ENCODE measurements around the gene ARID4B. TPM values are rescaled to one million over a fixed set of nuclear protein-coding genes. Genes with fewer than 3 reads are reported as not detected.
A peak's percentile ranks its signal among the peaks of the same experiment; 100 is the strongest.
"Not testable (repeated sequence)": the region's sequence is repeated elsewhere in the genome, so short reads cannot be mapped to it uniquely, and the experiment has no call there.

ARID4B gene
- total RNA-seq, 1 donor from 2014 or later, result 43.6 TPM

- no peak for DNase-seq (ENCODE audit: low read depth, low spot score)
- no peak for TF ChIP-seq CTCF (conservative IDR thresholded peaks at IDR 0.05)
- Mint-ChIP-seq H3K27me3 (ENCODE audit: low read depth) (no peaks in the 10 kb centered on the region), H3K27ac (ENCODE audit: unreplicated experiment) (peak overlapping the region; percentile 64), H3K9me3 (no peaks in the 10 kb centered on the region), H3K4me3 (no peak overlapping the region), H3K36me3 (ENCODE audit: low read depth) (peaks cover 11% of the 10 kb centered on the region), H3K4me1 (no peaks in the 10 kb centered on the region)
These were observed 121.3 kb downstream of the ARID4B start for GRCh38 chr1:235206533-235207208.

GRCh38 chr1:235205687-235206086, 122.3 kb downstream of the ARID4B start:
- H3K9me3 Mint-ChIP-seq, result no peaks in the 10 kb centered on the region
- no peaks in the 10 kb centered on the region for H3K27me3 Mint-ChIP-seq (ENCODE audit: low read depth)
- TF ChIP-seq CTCF (conservative IDR thresholded peaks at IDR 0.05), result no peak

GRCh38 chr1:235203428-235203827, 124.6 kb downstream of the ARID4B start:
- DNase-seq (ENCODE audit: low read depth, low spot score), result no peak
- Mint-ChIP-seq H3K4me1 (peaks cover 5% of the 10 kb centered on the region), H3K9me3 (no peaks in the 10 kb centered on the region), H3K27ac (ENCODE audit: unreplicated experiment) (no peak overlapping the region), H3K27me3 (ENCODE audit: low read depth) (no peaks in the 10 kb centered on the region), H3K4me3 (no peak overlapping the region), H3K36me3 (ENCODE audit: low read depth) (peaks cover 11% of the 10 kb centered on the region)
- TF ChIP-seq CTCF (conservative IDR thresholded peaks at IDR 0.05), result no peak

More at GRCh38 chr1:235205687-235206086, 122.3 kb downstream of the ARID4B start:
- H3K4me1 Mint-ChIP-seq, result no peaks in the 10 kb centered on the region
- H3K36me3 Mint-ChIP-seq (ENCODE audit: low read depth), result peaks cover 11% of the 10 kb centered on the region
- no peak for DNase-seq (ENCODE audit: low read depth, low spot score)
- H3K4me3 Mint-ChIP-seq, result no peak overlapping the region
- H3K27ac Mint-ChIP-seq (ENCODE audit: unreplicated experiment), result no peak overlapping the region

GRCh38 chr1:235202447-235202846, 125.5 kb downstream of the ARID4B start:
- not testable (repeated sequence) for H3K9me3 Mint-ChIP-seq; H3K4me1 Mint-ChIP-seq; H3K4me3 Mint-ChIP-seq; H3K27ac Mint-ChIP-seq (ENCODE audit: unreplicated experiment); H3K27me3 Mint-ChIP-seq (ENCODE audit: low read depth); DNase-seq (ENCODE audit: low read depth, low spot score)
- H3K36me3 Mint-ChIP-seq (ENCODE audit: low read depth), result peaks cover 11% of the 10 kb centered on the region

GRCh38 chr1:235199441-235199840, 128.5 kb downstream of the ARID4B start:
- TF ChIP-seq CTCF (conservative IDR thresholded peaks at IDR 0.05), result peak; percentile 60
- Mint-ChIP-seq H3K36me3 (ENCODE audit: low read depth) (no peaks in the 10 kb centered on the region), H3K9me3 (no peaks in the 10 kb centered on the region), H3K27me3 (ENCODE audit: low read depth) (no peaks in the 10 kb centered on the region), H3K4me3 (no peak overlapping the region), H3K4me1 (peaks cover 5% of the 10 kb centered on the region), H3K27ac (ENCODE audit: unreplicated experiment) (no peak overlapping the region)
- DNase-seq (ENCODE audit: low read depth, low spot score), result peak; percentile 25

GRCh38 chr1:235190431-235190830, 137.5 kb downstream of the ARID4B start:
- no peak for TF ChIP-seq CTCF (conservative IDR thresholded peaks at IDR 0.05)
- no peak overlapping the region for H3K4me3 Mint-ChIP-seq
- H3K27ac Mint-ChIP-seq (ENCODE audit: unreplicated experiment), result no peak overlapping the region
- no peaks in the 10 kb centered on the region for H3K27me3 Mint-ChIP-seq (ENCODE audit: low read depth)
- no peaks in the 10 kb centered on the region for H3K4me1 Mint-ChIP-seq
- H3K9me3 Mint-ChIP-seq, result no peaks in the 10 kb centered on the region
- no peak for DNase-seq (ENCODE audit: low read depth, low spot score)
- H3K36me3 Mint-ChIP-seq (ENCODE audit: low read depth), result peaks cover 10% of the 10 kb centered on the region

Measured in neural crest cell (in vitro differentiated cells).